Natural killer cell (primary cell): ENCODE results near the gene PDSS1. TPM values are rescaled to one million over a fixed set of nuclear protein-coding genes. Genes with fewer than 3 reads are reported as not detected.

ENCODE experiments used
- ATAC-seq, 3 donors: fragments of 150-1000 bp in 2 of 3; fragments of 200-7000 bp in 1 of 3; cut with Tn5 transposase; 1 replicate in 1 of 3; 2 replicates in 2 of 3; pipeline ENCODE4 v1.10.0; 2021; ENCODE audit warnings: mild to moderate bottlenecking in 2 of 3, moderate library complexity in 2 of 3
- DNase-seq, 2 donors: peaks; one replicate each; pipeline versions ENCODE4 v3.0.0 to v3.0.0-alpha.2; 2013 to 2021; ENCODE audit warnings: mixed read lengths in 1 of 2
- H3K27ac ChIP-seq: one replicate; pipeline ENCODE4 v1.5.1; 2013; ENCODE audit warnings: mild to moderate bottlenecking, low read length
- H3K27me3 ChIP-seq: one replicate; pipeline ENCODE4 v1.6.1; 2013; ENCODE audit warnings: low read length; ENCODE audit not compliant: control insufficient read depth, insufficient read depth
- H3K36me3 ChIP-seq: one replicate; pipeline ENCODE4 v1.6.1; 2013; ENCODE audit warnings: low read length; ENCODE audit not compliant: control insufficient read depth, insufficient read depth
- H3K4me1 ChIP-seq: one replicate; pipeline ENCODE4 v1.6.1; 2013; ENCODE audit warnings: low read length; ENCODE audit not compliant: control insufficient read depth, insufficient read depth
- H3K4me3 ChIP-seq: one replicate; pipeline ENCODE4 v1.5.1; 2013; ENCODE audit warnings: low read length
- H3K9me3 ChIP-seq: one replicate; pipeline ENCODE4 v1.6.1; 2013; ENCODE audit warnings: low read length; ENCODE audit not compliant: control insufficient read depth, insufficient read depth
- H3K27ac Mint-ChIP-seq, 2 donors: one replicate each; pipeline ENCODE4 v1.8.0; 2022; ENCODE audit warnings: mild to moderate bottlenecking in 2 of 2, mixed read lengths in 2 of 2, moderate library complexity in 1 of 2
- H3K27me3 Mint-ChIP-seq, 2 donors: one replicate each; pipeline ENCODE4 v1.8.0; 2022; ENCODE audit warnings: low read depth in 2 of 2, mixed read lengths in 2 of 2
- H3K36me3 Mint-ChIP-seq: one replicate; pipeline ENCODE4 v1.8.0; 2022; ENCODE audit warnings: mixed read lengths
- H3K4me1 Mint-ChIP-seq, 2 donors: one replicate each; pipeline ENCODE4 v1.8.0; 2022; ENCODE audit warnings: mixed read lengths in 2 of 2
- H3K4me3 Mint-ChIP-seq: one replicate; pipeline ENCODE4 v1.8.0; 2022; ENCODE audit warnings: mild to moderate bottlenecking, moderate library complexity, mixed read lengths
- H3K9me3 Mint-ChIP-seq, 2 donors: one replicate each; pipeline ENCODE4 v1.8.0; 2022; ENCODE audit warnings: mixed read lengths in 2 of 2
- CTCF ChIP-seq: fragments of 200-600 bp; IDR thresholded peaks from one replicate; pipeline ENCODE4 v1.8.0; 2022; ENCODE audit warnings: antibody characterized with exemption
- WGBS: methylation state at CpG from one replicate; pipeline ENCODE4 v1.1.7; 2013; ENCODE audit warnings: missing lambda C conversion rate; ENCODE audit not compliant: insufficient coverage; 5-methylcytosine and 5-hydroxymethylcytosine counted together
- intact Hi-C: fragments of 100-400 bp; cut with micrococcal nuclease; formaldehyde crosslinking; loops from one replicate; pipeline ENCODE4 v1.14.2; 2022
- total RNA-seq, 4 donors: library from RNA; stranded (reverse); fragments of 120-200 nt in 1 of 4; gene quantifications; one replicate each; pipeline versions ENCODE4 v1.2.3 to v1.2.4, GENCODE V29; 2013 to 2022

The PDSS1 gene
- total RNA-seq, 3 donors from 2014 or later (not counting 1 experiment from before 2014, with no cell fraction given) = 3.5 to 4.4 (median 3.7) TPM

GRCh38 chr10:26770069-26770468, 72.6 kb downstream of the PDSS1 start:
- DNase-seq (no peak), ATAC-seq (no peak)
- Mint-ChIP-seq H3K9me3 (no peaks in the 10 kb centered on the region), H3K27me3 (no peaks in the 10 kb centered on the region), H3K36me3 (no peaks in the 10 kb centered on the region), H3K27ac (peak overlapping the region; percentile 26 to 63), H3K4me1 (peaks cover 55 to 57% of the 10 kb centered on the region in 2 donors), H3K4me3 (no peak overlapping the region)
- no peaks in the 10 kb centered on the region for H3K27me3 ChIP-seq
- no peak overlapping the region for H3K4me3 ChIP-seq
- peaks cover 18% of the 10 kb centered on the region for H3K36me3 ChIP-seq
- WGBS = 100% methylated on average over 3 of the region's 4 CpGs
- H3K27ac ChIP-seq = no peak overlapping the region
- H3K9me3 ChIP-seq = no peaks in the 10 kb centered on the region
- TF ChIP-seq CTCF = no peak
- intact Hi-C loops = no loop called here
- H3K4me1 ChIP-seq = no peaks in the 10 kb centered on the region

GRCh38 chr10:26773633-26774032, 76.1 kb downstream of the PDSS1 start:
- Histone ChIP-seq H3K4me3 (no peak overlapping the region), H3K9me3 (no peaks in the 10 kb centered on the region), H3K27me3 (no peaks in the 10 kb centered on the region), H3K27ac (no peak overlapping the region), H3K36me3 (peaks cover 5% of the 10 kb centered on the region), H3K4me1 (no peaks in the 10 kb centered on the region)
- Mint-ChIP-seq H3K27ac (peak overlapping the region; percentile 64 to 65), H3K4me1 (peaks cover 71 to 77% of the 10 kb centered on the region in 2 donors), H3K9me3 (no peaks in the 10 kb centered on the region), H3K27me3 (no peaks in the 10 kb centered on the region), H3K36me3 (no peaks in the 10 kb centered on the region), H3K4me3 (peak overlapping the region; percentile 52)
- intact Hi-C loops = no loop called here
- 73% methylated on average over 2 of the region's 2 CpGs for WGBS
- ATAC-seq (no peak), DNase-seq (no peak)
- no peak for TF ChIP-seq CTCF

GRCh38 chr10:26776258-26776657, 78.8 kb downstream of the PDSS1 start:
- Histone ChIP-seq H3K36me3 (peaks cover 2% of the 10 kb centered on the region), H3K9me3 (no peaks in the 10 kb centered on the region), H3K4me1 (peaks cover 13% of the 10 kb centered on the region), H3K27me3 (no peaks in the 10 kb centered on the region), H3K4me3 (no peak overlapping the region), H3K27ac (no peak overlapping the region)
- Mint-ChIP-seq H3K9me3 (no peaks in the 10 kb centered on the region), H3K36me3 (no peaks in the 10 kb centered on the region), H3K27ac (peak overlapping the region; percentile 58 to 77), H3K4me1 (peaks cover 84 to 85% of the 10 kb centered on the region in 2 donors), H3K4me3 (no peak overlapping the region), H3K27me3 (no peaks in the 10 kb centered on the region)
- DNase-seq = no peak
- 100% methylated on average over 1 of the region's 1 CpG for WGBS
- TF ChIP-seq CTCF = no peak
- intact Hi-C loops = loop anchor here (5.0 kb wide), 1 partner anchor 81 kb away; no protein-coding TSS in a partner anchor
- no peak for ATAC-seq

GRCh38 chr10:26777686-26778085, 80.2 kb downstream of the PDSS1 start:
- Mint-ChIP-seq H3K4me3 (peak overlapping the region; percentile 17), H3K27me3 (no peaks in the 10 kb centered on the region), H3K36me3 (no peaks in the 10 kb centered on the region), H3K9me3 (no peaks in the 10 kb centered on the region), H3K4me1 (peaks cover 91 to 92% of the 10 kb centered on the region in 2 donors), H3K27ac (peak overlapping the region; percentile 82 to 86)
- 93% methylated on average over 2 of the region's 2 CpGs for WGBS
- peaks cover 2% of the 10 kb centered on the region for H3K36me3 ChIP-seq
- ATAC-seq (peak in 2 of 3 donors; percentile 24 to 34), DNase-seq (no peak)
- intact Hi-C loops = loop anchor here (5.0 kb wide), 1 partner anchor 80 kb away; no protein-coding TSS in a partner anchor
- H3K4me3 ChIP-seq = no peak overlapping the region
- no peak for TF ChIP-seq CTCF
- H3K27me3 ChIP-seq = no peaks in the 10 kb centered on the region
- H3K4me1 ChIP-seq = peaks cover 23% of the 10 kb centered on the region
- no peaks in the 10 kb centered on the region for H3K9me3 ChIP-seq
- H3K27ac ChIP-seq = no peak overlapping the region
